Fibroblast of lung (primary cell): ENCODE measurements around the gene RPLP2.

Experiments used
- CTCF ChIP-seq, 2 donors: IDR thresholded peaks in 1 of 2; conservative IDR thresholded peaks in 1 of 2; 1 replicate in 1 of 2; 2 replicates in 1 of 2; pipeline ENCODE4 v1.5.1; 2011 to 2012; ENCODE audit warnings: low read length in 2 of 2, control low read depth in 1 of 2, inconsistent platforms in 1 of 2, low read depth in 1 of 2, mild to moderate bottlenecking in 1 of 2
- EZH2 ChIP-seq: IDR thresholded peaks from 2 replicates; pipeline ENCODE4 v1.5.1; 2012; ENCODE audit warnings: low read length, control low read depth, mild to moderate bottlenecking; ENCODE audit errors: missing control alignments

DNA sequence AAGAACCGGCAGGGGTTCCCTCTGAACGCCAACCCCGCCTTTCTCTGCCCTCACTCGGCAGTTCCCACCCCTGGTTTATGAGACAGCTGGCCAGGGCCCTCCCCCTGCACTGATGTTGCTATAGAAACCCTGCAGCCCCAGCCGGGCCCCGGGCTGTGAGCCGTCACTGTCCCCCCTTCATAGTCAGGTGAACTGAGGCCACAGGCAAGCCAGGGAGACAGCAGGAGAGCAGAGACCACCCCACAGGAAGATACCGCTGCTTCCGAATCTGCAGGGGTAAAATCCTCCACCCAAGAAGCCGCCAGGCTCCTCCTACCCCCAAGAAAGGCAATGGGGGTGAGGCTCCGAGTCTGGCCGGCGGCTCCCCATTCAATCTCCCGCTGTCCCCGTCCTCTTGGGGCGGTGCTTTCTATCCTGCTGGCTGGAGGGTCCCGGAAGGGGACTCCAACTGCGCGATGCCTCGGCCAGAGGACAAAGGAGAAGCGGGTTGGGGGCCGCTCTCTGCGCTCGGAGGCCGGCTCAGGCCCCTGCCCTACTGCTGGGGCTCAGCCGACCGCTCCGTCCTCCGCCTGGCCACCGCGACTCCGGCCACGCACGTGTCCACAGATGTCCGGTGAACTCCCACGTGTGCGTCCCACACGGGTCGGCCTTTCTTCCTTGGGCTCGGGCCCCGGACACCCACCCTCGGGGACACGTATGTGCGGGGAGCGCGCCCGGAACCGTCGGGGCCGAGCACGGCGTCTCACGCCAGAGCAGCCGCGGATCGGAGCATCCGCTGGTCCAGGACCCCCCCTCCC is 12.3 kb upstream of the RPLP2 start:
- TF ChIP-seq CTCF (conservative IDR thresholded peaks at IDR 0.05 in 1 of 2, IDR thresholded peaks at IDR 0.05 in 1 of 2; ENCODE audit: low read depth in 1 of 2, low read length in 2 of 2) = no peak
- no peak for TF ChIP-seq EZH2
